SJCRH30 (cell line): Measurements from ENCODE around the gene QDPR. TPM values are rescaled to one million over a fixed set of nuclear protein-coding genes. Genes with fewer than 3 reads are reported as not detected.
"Not testable (repeated sequence)": the region's sequence is repeated elsewhere in the genome, so short reads cannot be mapped to it uniquely, and the experiment has no call there.

Experiments
- DNase-seq, 2 experiments: peaks; one replicate each; pipeline ENCODE4 v3.0.0-alpha.2; 2015 to 2020
- H3K27ac ChIP-seq: fragments of 250-450 bp; sonication (Bioruptor Pico); 2 replicates; pipeline ENCODE4 v1.5.1; 2020; ENCODE audit warnings: mild to moderate bottlenecking, moderate library complexity
- H3K27me3 ChIP-seq: fragments of 250-450 bp; sonication (Bioruptor Pico); 2 replicates; pipeline ENCODE4 v1.5.1; 2020; ENCODE audit warnings: mild to moderate bottlenecking, moderate library complexity
- H3K36me3 ChIP-seq: fragments of 250-450 bp; sonication (Bioruptor Pico); 2 replicates; pipeline ENCODE4 v1.5.1; 2020; ENCODE audit warnings: mild to moderate bottlenecking, moderate library complexity
- H3K4me1 ChIP-seq: fragments of 250-450 bp; sonication (Bioruptor Pico); 2 replicates; pipeline ENCODE4 v1.5.1; 2020; ENCODE audit warnings: mild to moderate bottlenecking, moderate library complexity
- H3K4me3 ChIP-seq: fragments of 250-450 bp; sonication (Bioruptor Pico); 2 replicates; pipeline ENCODE4 v1.5.1; 2020; ENCODE audit warnings: mild to moderate bottlenecking, moderate library complexity
- H3K9me3 ChIP-seq: fragments of 250-450 bp; sonication (Bioruptor Pico); replicated peaks from 2 replicates; pipeline ENCODE4 v1.5.1; 2020; ENCODE audit warnings: mild to moderate bottlenecking, moderate library complexity
- total RNA-seq: library from RNA; depleted of rRNA; stranded (reverse); fragments of >200 nt; shearing (Covaris generic); gene quantifications from 2 replicates; pipeline ENCODE4 v1.2.3, GENCODE V29; 2014; rRNA removed

The QDPR gene
- total RNA-seq, 1 experiment from 2014 or later: 38.0 TPM

GRCh38 chr4:17447056-17447455, 64.8 kb downstream of the QDPR start:
- H3K36me3 ChIP-seq: no peaks in the 10 kb centered on the region
- no peaks in the 10 kb centered on the region for H3K4me1 ChIP-seq
- no peaks in the 10 kb centered on the region for H3K27me3 ChIP-seq
- H3K4me3 ChIP-seq: no peak overlapping the region
- no peak for DNase-seq
- no peaks in the 10 kb centered on the region for H3K9me3 ChIP-seq
- no peak overlapping the region for H3K27ac ChIP-seq

- not testable (repeated sequence) for H3K36me3 ChIP-seq, H3K9me3 ChIP-seq, DNase-seq, H3K27ac ChIP-seq, H3K4me1 ChIP-seq, H3K27me3 ChIP-seq, H3K4me3 ChIP-seq
Measured at GRCh38 chr4:17442477-17442876, 69.4 kb downstream of the QDPR start.

- Histone ChIP-seq H3K27ac (no peak overlapping the region), H3K36me3 (no peaks in the 10 kb centered on the region), H3K27me3 (no peaks in the 10 kb centered on the region), H3K4me1 (no peaks in the 10 kb centered on the region), H3K9me3 (no peaks in the 10 kb centered on the region), H3K4me3 (no peak overlapping the region)
- DNase-seq: no peak
Measured at GRCh38 chr4:17437396-17437795, 74.5 kb downstream of the QDPR start.

GRCh38 chr4:17436750-17437090, 75.2 kb downstream of the QDPR start:
- DNase-seq: no peak
- H3K4me1 ChIP-seq: no peaks in the 10 kb centered on the region
- H3K9me3 ChIP-seq: no peaks in the 10 kb centered on the region
- no peaks in the 10 kb centered on the region for H3K36me3 ChIP-seq
- H3K27ac ChIP-seq: no peak overlapping the region
- H3K27me3 ChIP-seq: no peaks in the 10 kb centered on the region
- no peak overlapping the region for H3K4me3 ChIP-seq

Other genes with a start within 250 kb of the QDPR start
- not detected in 2 replicates for gene CLRN2, start 3.1 kb upstream of the QDPR start, total RNA-seq
- 58.3 and 61.5 TPM in 2 replicates for gene LAP3, start 65.1 kb upstream of the QDPR start, total RNA-seq
- gene MED28, start 102.6 kb upstream of the QDPR start, total RNA-seq: 39.2 and 43.7 TPM in 2 replicates